HG03159 (cell line): ENCODE measurements around the gene ERICH6.

ENCODE experiments used
- ATAC-seq: cut with Tn5 transposase; IDR thresholded peaks from one replicate; pipeline ENCODE4 v1.9.1; 2021; ENCODE audit warnings: mild to moderate bottlenecking, moderate library complexity; ENCODE audit not compliant: unreplicated experiment

The ERICH6 gene

DNA sequence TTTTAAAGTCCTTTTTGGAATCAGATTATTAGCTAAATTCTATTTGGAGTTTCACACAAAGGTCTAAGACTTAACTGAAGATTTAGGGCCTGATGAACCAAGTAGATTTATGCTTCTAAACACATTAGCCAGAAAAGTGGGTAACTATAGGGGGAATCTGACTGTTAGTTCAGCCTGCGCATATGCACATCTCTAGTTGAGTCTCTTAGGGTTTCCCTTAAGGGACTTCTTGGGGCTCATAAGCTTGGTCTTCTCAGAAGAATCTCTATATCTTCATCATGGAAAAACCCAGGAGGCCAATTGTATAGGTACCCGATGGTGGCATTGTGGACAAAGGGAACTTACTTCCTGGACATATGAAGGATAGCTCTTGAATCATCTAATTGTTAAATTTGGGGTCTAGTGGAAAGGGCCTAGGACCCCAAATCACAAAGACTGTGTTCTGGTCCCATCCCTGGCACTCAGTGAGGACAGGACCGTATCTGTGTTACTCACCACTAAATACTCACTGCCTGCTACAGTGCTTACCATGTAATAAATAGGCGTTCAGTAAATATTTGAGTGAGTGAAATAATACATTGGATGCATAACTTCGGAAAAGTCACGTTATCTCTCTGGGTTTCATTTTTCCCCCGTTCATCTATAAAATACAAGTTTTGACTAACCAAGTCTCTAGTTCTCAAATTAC lies 83.6 kb downstream of the ERICH6 start:
- ATAC-seq, result no peak

DNA sequence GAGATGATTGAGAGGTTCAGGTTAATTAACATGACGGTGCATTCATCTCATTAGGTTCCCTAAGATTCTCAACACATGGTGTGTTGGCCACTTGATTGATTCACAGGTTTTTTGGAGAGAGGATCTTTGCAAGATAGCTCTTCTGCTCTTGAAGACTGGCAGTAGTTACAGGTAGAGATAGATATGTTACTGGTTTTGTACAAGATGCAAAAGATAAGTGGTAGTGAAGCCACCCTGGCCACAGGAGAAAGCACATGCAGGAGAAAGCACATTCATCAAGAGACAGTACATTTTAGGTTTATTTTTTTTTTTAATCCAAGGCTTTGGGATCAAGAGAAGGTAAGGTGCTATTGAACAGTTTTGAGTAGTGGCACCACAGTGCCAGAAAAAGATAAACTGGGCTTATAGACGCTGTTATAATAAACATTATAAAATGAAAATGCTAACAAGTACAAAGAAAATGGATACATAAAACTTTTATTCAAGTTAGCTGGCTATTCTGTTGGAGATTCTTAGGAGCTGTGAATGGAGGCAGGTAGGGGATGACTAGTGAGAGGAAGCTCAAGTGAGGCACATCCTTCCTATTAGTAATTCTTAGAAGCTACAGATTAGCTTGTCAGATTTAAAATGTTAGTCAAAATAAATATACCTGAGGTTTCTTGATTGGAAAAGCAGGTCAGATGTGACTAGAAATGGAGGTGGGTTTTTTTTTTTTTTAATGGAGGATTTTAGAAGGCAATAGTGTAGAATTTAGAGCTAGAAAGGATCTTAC lies 89.8 kb downstream of the ERICH6 start:
- ATAC-seq, result no peak

GRCh38 chr3:150613034-150613433 lies 90.7 kb downstream of the ERICH6 start:
- no peak for ATAC-seq

DNA sequence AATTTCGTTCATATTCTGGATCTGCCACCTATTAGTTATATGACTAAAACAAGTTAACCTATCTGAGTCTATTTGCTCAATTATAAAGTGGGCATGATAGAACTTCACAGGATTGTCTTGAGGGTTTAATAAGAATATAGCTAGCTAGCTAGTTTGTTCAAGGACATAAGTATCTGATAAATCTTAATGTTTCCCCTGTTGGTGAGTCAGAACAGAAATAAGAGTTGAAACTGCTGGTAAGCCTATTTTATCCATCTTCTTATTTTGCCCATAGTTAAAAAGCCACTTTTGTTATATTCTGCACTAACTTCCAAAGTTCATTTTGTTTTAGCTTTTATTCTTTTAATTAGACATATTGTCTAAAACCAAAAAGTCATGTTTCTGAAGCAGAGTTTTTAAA lies 91.2 kb downstream of the ERICH6 start:
- ATAC-seq, result no peak

GRCh38 chr3:150611666-150612065 lies 92.1 kb downstream of the ERICH6 start:
- ATAC-seq, result no peak

- no peak for ATAC-seq
Observed at GRCh38 chr3:150610785-150611184, 92.9 kb downstream of the ERICH6 start.

- no peak for ATAC-seq
Observed at GRCh38 chr3:150609988-150610387, 93.7 kb downstream of the ERICH6 start.
